HK-2 (cell line): ENCODE data around the gene ZNF878.

Experiments used
- DNase-seq: peaks from one replicate; pipeline ENCODE4 v3.0.0-alpha.2; 2018; ENCODE audit not compliant: unreplicated experiment

Gene ZNF878

GRCh38 chr19:12035220-12036172 is 17.3 kb downstream of the ZNF878 start, which contains the start of gene ZNF433:
Gene ZNF433 (minus strand): TSS chr19:12035679. CDS start chr19:12035539, 140 bp downstream.
- DNase-seq: peak; percentile 86

GRCh38 chr19:12034620-12035019 is 18.1 kb downstream of the ZNF878 start:
- DNase-seq: no peak

GRCh38 chr19:12034198-12034597 is 18.6 kb downstream of the ZNF878 start:
- no peak for DNase-seq

DNA sequence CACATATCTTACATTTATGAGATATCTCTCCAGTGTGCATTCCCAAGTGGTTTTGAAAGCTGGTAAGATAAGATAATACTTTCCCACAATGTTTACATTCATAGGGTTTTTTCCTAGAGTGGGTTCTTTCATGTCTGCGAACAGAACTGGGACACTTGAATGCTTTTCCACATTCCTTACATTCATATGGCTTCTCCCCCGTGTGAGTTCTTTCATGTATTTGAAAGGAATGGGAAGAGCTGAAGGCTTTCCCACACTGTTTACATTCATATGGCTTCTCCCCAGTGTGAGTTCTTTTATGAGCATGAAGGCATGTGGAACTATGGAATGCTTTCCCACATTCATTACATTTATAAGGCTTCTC is 37.0 kb downstream of the ZNF878 start:
- no peak for DNase-seq

- no peak for DNase-seq
These were observed 37.6 kb downstream of the ZNF878 start for GRCh38 chr19:12015015-12015752.

DNA sequence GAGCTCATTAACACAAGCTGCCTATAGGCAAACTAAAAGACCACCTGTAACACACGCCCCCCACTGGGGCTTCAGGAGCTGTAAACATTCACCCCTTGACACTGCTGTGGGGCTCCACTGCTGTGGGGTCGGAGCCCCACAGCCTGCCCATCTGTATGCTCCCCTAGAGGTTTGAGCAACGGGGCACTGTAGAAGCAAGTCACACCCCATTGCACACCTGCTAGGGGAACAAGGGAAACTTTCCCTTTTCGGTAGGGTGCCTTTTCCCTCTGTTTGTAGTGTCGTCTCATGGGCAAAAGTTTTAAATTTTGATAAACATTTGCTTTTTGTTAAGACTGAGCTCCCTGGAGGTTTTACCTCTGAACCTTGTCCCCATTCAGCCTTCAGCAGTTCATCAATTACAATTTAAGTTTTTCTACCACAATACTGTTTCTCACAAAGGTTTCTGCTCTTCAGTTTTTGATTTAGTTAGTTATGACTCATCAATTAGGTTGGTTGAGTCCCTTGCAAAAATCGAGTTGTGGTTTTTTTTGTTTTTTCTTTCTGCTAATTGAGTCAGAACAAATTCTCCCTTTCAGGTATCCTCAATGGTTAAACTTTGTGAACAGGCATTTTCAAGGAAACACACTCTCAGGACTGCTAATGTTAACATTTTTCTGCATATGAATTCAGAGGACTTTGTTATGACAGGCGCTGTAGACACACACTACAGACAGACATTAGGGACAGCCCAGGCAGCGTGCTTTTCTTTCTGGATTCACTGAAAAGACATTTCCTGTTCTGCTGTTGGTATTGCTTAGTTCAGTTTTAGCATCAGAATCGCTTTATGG is 52.4 kb downstream of the ZNF878 start:
- no peak for DNase-seq

- no peak for DNase-seq
These were observed 57.6 kb downstream of the ZNF878 start for GRCh38 chr19:11995174-11995573.
